HuH-7 (cell line): ENCODE data around the gene TRMT2A.

Experiments
- DNase-seq: peaks from one replicate; pipeline ENCODE4 v3.0.0; 2011; ENCODE audit warnings: low spot score

TRMT2A gene

DNA sequence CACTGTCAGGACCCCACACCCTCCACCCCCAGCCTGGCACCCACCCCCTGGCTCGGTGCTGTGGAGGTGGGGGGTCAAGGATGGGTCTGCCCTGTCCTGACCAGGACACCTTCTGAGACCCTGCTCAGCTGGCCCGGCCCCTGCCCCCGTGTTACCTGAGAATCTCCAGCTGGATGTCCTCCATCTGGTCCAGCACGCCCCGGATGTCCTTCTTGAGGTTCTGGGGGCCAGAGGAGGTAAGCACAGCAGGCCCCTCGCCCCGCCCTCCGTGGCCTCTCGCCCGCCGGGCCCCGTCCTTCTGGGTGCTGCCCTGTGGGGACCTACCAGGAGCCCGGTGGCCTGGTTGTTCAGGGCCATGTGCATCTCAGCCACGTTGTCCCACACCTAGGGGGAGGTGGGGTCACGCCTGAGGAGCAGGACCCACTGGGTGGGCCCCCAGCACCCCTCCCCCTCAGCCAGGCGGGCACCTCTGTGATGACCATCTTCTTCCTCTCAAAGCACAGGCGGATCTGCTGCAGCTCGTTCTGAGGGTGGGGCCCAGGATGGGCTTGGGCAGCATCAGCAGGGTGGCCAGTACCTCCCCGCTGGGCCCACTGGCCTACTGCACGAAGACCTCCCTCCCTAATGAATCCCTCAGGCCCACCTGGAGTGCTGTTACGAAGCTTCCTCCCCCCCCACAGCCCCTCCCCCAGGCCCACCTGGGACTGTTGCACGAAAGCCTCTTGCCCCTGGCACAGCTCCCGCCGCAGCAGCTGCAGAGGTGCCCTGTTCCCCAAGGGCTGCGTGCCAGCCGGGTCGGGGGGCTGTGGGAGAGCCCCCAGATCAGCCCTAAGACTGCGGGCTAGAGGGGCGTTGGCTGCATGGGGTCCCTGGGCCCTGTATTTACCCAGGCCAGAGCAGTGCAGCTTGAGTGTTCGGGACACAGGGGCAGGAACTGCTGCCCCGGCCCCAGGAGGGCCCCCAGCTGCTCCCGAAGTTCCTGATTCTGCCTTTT is 32.5 kb upstream of the TRMT2A start:
- no peak for DNase-seq

DNA sequence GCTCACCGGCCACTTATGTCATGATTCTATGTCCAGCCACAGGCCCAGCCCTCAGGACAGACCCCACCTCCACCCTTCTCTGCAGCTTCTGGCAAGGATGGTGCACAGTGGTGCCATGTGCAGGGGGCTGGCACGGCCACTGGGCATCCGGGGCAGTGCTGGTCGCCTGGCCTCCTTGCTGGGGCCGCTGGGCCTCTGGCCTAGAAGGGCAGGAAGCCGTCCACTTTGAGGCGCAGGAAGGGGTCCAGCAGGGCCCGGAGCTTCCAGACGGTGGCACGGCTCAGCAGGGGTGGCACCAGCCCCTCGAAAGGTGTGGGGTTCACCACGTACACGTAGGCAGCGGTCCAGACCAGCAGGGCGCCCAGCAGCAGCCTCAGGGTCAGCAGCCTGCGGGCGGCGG is 31.4 kb upstream of the TRMT2A start:
- DNase-seq, result no peak

DNA sequence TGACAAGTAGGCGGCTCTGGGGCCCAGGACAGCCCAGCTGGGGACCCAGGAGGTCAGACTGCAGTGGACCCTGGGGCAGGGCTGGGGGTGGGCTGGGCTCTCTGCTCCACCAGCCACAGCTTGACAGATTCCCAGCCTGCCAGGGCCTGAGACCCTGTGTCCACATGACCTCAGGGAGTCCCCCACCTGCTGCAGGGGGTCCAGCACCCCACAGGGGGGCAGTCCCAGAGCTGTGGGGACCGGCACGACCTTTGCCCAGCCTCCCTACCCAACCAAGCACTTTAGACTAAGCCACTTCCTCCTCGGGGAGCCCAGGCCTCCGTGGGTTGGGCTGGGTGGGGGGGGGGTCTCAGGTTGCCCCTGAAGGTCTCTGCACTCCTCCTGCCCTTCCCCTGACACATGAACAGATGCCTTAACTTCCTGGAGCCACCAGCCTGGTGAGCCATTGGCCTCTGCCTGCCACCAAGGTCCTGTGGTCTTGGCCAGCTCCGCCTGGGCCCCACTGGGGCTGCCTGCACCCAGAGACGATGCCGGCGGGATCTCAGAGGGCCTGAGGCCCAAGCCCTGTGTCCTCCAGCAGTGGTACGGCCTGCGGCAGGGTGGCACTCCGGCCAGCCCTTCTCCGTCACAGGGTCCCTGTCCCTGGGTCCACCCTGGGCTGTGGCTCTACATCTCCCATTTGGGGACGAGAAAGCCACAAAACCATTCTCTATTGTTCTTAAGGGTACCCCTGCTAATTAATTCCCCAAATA is 30.4 kb upstream of the TRMT2A start:
- DNase-seq, result no peak

DNA sequence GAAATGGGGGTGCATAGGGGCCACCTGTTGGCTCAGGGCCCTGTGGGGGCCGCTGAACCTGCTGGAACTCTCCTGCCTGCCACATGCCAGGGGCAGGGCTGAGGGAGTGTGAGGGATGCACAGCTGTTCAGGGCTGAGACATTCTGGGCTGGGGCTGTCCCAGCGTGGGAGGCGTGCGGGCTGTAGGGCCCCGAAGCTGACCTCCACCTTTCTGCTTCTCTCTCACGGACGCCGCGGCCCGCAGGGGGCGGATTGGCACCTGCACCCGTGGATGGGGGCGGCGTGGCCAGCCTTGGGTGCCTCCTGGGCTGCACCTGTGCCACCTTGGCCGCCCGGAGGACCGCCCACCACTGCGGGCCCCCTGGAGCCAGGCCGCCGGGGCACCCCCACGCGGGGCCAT is 29.8 kb upstream of the TRMT2A start:
- DNase-seq, result no peak

DNA sequence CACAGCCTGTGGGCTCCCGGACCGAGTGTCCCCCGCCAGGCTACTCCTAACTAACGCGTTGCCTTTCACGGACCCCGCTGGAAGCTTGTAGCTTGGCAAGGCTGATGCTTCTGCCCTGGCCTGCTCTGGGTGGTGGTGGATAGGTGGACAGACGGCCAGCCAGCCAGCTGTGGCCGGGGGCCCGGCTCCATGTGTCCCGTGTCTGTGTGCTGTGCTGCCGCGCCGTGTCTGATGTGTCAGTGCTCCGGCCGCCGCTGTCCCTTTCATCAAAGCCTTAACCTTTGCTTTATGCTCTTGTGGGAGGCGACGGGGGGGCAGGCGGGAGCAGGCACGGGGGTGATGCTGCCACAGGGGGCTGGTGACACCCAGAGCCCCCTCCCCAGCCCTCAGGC is 28.8 kb upstream of the TRMT2A start:
- no peak for DNase-seq

DNA sequence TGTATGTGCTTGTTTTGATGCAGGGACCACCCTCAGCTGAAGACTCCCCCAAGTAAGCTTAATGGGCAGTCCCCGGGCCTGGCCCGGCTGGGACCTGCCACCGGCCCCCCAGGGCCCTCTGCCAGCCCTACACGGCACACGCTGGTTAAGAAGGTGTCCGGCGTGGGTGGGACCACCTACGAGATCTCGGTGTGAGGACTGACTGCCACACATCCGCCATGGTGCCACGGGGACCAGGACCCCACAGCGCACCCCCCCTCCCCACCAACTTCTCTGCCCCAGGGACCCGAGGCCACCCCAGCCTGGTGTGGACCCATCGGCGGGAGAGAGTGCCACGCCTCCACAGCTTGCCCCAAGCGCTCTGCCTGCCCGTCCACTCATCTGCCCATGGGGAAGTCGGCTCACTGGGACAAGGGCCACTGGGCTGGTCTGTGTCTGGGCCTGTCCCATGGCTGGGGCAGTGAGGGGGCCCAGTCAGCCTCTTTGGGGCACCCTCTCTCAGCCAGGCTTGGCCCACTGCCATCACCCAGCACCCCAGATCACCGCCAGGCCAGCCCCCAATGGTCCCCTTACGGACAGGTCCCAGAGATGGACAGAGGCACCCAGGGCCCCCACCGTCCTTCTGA is 28.3 kb upstream of the TRMT2A start:
- no peak for DNase-seq

DNA sequence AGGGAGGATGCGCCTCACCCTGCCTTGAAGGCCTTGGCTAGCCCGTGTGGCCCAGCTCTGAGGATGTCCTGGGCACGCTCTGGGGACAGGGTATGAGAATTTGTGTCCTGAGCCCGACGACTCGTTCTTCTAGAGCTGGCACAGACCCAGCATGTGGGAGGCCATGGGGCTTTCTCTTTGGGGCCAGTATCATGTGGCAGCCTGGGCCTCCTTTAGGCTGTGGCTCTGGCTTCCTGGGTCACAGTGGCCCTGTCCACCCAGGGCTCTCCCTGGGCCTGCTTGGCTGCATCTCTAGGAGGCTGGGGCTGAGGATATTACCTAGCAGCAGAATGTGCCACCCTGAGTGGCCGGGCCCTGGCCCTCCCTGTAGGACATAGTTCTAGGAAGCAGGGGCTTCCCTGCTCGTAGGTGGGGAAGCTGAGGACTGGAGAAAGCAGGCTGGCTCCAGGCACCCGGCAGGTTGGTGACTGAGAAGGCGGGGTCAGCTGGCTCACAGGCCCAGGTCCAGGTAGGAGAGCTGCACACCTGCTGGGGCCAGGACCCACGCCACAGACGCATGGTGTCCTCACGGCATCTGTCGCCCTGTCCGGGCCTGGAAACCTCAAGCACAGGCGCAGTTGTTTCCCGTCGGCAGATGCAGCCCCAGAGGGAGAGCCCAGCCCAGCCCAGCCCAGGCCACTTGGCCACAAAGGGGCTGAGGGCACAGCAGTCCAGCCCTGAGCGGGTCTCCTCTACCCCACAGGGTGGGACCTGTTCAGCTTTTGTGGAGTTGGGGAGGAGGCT is 27.0 kb upstream of the TRMT2A start:
- no peak for DNase-seq

DNA sequence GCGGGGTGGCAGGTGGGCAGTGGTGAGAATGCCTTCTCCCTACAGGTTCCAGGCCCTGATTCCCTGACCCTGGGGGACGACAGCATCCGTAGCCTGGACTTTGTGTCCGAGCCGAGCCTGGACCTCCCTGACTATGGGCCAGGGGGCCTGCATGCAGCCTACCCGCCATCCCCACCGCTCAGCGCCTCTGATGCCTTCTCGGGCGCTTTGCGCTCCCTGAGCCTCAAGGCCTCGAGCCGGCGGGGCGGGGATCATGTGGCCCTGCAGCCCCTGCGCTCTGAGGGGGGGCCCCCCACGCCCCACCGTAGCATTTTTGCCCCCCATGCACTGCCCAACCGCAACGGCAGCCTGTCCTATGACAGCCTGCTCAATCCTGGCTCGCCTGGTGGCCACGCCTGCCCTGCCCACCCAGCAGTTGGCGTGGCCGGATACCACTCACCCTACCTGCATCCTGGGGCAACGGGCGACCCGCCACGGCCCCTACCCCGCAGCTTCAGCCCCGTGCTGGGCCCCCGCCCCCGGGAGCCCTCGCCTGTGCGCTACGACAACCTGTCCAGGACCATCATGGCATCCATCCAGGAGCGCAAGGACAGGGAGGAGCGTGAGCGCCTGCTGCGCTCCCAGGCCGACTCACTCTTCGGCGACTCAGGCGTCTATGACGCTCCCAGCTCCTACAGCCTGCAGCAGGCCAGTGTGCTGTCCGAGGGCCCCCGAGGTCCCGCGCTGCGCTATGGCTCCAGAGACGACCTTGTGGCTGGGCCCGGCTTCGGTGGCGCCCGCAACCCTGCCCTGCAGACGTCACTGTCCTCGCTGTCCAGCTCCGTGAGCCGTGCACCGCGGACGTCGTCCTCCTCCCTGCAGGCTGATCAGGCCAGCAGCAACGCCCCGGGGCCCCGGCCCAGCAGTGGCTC is 25.9 kb upstream of the TRMT2A start:
- no peak for DNase-seq

DNA sequence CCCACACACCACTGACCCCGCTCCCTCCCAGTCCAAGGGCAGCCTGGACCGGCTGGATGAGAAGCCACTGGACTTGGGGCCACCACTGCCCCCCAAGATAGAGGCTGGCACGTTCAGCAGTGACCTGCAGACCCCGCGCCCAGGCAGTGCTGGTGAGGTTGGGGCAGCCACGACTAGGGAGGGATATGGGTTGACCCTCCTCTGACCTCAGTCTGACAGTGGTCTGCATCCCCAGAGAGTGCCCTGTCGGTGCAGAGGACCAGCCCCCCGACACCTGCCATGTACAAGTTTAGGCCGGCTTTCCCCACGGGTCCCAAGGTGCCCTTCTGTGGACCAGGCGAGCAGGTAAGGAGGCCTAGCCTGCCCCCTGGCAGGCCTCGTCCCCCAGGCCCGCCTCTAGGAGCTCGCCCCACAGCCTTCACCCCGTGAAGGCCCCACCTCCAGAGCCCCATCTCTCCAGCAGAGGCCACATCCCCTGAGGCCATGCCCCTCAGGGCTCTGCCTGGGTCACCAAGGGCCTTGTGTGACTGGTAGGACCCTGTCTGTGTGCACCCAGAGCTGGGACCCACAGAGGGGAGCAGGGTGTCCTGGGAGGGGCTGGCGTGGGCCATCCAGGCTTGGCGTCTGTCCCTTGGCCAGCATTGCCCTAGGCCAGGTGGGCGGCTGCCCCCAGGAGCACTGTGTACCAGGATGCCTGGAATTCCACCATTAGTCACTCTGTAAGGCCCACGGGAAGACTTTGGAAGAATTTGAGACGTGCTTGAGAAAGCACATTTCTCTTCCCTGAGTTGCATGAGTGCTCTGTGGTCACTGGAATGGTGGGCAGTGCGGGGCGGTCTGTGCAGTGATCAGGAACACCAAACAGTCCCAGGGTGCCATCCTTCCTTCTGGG is 24.4 kb upstream of the TRMT2A start:
- DNase-seq, result no peak

DNA sequence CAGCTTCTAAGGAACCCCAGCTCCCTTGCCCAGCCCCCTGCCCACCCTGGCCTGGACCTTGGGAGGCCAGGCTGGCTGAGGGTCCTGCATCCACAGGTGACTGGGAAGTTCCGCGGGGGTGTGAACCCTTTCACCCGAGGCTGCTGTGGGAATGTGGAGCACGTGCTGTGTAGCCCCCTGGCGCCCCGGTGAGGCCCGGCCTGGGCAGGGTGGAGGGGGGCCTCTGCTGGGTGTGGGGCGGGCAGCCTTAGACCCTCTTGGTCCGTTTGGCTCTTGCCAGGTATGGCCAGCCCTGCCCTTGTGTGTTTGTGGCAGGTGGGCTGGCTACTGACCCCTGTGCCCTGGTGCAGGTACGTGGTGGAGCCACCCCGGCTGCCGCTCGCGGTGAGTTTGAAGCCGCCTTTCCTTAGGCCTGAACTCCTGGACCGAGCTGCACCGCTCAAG is 23.5 kb upstream of the TRMT2A start:
- DNase-seq, result no peak

DNA sequence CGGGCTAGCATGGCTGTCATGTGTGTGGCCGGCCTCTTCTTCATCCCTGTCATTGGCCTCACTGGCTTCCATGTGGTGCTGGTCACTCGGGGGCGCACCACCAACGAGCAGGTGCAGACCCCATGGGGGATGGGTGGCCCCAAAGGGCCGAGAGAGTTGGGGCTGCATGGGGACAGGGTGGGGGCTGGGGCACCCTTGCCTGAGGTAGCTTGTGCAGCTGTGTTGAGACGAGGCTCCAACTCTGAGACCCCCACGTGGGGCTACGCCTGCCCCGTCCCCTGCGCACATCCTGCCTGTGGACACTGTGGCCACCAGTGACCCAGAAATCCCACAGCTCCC is 23.1 kb upstream of the TRMT2A start:
- no peak for DNase-seq

DNA sequence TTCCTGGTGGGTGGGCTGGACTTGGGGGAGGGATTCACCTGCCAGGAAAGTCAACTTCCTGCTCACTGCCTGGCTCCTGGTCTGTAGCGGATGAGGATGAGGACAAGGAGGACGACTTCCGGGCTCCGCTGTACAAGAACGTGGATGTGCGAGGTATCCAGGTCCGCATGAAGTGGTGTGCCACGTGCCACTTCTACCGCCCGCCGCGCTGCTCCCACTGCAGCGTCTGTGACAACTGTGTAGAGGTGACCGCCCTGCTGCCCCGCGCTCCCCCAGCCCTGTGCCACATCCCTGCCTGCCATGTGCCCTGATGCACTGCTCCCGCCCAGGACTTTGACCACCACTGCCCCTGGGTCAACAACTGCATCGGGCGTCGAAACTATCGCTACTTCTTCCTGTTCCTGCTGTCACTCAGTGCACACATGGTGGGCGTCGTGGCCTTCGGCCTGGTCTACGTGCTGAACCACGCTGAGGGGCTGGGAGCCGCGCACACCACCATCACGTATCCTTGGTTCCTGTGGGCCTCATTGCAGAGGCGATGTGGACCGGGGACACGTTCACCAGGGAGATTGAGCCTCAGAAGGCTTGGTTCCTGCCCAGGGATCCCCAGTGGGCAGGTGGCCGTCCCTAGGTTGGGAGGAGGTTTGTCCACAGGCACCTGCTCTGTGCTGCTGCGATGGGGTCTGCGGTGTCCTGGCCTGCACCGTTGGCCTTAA is 22.5 kb upstream of the TRMT2A start:
- no peak for DNase-seq

DNA sequence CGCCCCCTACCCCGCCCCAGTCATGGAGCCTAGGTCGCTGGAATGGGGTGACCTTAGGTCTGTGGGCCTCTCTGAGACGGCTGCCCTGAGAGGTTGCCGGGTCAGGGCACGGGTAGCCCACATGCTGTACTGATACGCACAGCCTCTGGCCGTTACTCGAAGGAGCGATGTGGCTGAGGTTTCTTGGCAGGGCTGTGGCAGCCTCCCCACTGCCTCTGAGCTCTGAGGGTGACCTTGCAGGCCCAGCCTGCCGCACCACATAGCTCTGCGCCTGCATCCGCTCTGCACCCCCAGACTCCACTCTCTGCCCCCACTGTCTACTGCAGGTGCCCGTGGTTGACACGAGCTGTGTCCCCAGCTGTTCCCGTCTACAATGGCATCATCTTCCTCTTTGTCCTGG is 21.8 kb upstream of the TRMT2A start:
- DNase-seq, result no peak

DNA sequence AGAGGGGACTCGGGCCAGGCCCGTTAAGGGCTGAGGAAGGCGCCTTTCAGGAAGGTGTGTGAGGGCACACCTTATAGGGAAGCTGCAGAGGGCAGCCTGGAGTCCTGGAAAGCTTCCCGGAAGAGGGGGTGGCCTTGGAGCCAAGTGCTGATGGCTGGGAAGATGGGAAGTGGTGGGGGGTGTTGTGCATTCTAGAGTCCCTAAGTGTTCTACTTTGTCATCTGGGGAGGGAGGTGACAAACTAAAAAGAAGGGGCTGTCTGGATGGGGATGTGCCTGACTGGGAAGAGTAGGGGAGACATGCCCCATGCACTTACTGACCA is 21.4 kb upstream of the TRMT2A start:
- DNase-seq, result no peak

DNA sequence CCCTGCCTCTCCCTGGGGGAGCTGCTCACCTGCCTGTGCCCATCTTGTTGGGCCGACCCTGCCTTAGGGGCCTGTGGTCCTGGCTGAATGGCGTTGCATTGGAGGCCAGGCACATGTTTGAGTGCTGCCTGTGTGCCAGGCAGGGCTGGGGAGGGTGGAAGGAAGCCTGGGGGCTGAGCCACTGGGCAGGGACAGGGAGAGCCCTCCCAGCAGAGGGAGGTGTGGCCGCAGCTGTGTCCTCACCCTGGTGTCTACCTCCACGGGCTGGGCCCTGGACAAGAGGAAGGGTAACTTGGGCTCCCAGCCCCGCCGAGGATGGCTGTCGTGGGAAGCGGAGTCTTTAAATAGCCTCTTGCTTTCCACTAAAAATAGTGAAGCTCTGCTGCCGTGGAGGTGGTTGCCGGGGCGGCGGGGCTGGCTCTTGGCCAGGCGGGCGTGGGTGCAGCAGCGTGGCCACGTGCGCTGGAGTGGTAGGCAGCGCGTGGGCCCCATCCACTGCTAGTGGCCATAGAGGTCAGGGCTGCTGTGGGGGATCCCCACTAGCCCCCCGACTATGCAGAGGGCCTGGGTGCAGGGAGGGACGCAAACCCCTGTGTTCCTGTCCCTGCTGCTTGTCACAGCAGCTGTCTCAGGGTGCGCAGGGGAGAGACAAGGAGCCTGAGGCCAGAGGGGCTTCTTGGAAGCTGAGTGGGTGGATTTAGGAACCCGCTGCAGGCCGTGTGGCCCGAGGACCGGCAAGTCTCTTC is 20.8 kb upstream of the TRMT2A start:
- DNase-seq, result no peak

DNA sequence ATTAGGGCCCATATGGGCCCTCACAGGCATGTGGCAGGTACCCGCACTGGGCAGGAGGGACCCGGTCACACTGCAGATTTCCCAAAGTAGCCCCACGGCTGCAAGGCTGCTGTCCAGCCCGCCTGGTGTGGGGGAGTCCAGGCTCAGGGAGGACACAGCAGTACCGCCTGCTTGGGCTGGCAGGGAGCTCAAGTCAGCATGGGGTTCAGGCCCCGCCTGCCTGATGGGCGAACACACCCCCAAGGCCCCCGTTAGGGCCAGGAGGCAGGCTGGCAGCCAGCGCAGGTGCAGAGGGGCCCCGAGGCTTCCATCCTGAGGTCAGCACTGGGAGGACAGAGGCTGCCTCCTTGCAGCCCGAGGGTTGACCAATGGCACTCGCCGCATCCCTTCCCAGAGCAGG is 20.1 kb upstream of the TRMT2A start:
- DNase-seq, result no peak

DNA sequence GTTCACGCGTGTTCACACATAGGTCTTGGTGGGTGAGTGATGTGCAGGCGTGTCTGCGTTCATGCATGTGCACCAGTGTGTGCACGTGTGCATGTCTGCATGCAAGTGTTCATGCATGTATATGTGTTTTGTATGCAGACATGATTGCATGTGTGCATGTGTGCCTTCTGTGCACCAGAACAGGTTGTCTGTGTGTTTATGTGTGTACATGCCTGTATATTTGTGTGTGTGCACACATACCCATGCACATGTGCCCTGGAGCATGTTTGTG is 19.5 kb upstream of the TRMT2A start:
- no peak for DNase-seq

DNA sequence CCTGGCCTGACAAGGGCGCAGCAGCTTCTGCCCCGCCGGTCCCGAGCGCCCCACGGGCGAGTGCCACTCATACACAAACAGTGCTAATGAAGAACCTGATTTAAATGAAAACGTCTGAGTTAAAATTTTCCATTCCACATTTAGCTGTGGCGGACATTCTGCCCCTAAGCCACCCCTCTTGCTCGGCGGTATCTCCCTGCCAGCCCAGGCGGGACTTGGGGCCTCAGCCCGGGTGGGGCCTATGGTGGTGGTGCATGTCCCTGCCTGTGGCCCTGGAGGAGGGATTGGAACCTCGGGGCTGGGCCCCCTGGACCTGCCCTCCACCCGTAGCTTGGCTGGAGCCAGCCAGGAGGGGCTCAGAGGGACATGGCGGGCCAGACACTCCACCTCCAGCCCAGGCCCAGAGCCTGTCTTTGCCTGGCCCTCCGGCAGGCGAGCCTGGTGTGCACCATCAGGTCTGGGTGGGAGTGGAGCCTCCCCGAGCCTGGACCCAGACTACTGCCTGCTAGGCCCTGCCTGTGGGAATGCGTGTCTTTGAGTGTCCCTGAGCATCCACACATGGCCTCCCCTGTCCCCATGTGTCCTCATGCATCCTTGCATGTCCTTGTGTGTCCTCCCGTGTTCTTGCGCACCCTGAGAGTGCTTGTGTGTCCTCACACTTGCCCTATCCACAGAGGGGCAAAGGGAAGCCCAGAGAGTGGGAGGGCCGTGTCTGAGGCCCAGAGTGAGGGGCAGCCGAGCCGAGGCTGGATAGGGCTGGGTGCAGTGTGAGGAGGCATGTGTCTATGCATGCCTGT is 19.0 kb upstream of the TRMT2A start:
- no peak for DNase-seq
